HEK293 (cell line): Measurements from ENCODE around the gene PDE4D.
A peak's percentile ranks its signal among the peaks of the same experiment; 100 is the strongest.

Experiments
- CTCF ChIP-seq: fragments of 450-650 bp; formaldehyde crosslinking; IDR thresholded peaks from 2 replicates; pipeline ENCODE4 v1.5.1; 2016; ENCODE audit warnings: missing biosample characterization, missing genetic modification characterization
- ELK4 ChIP-seq: IDR thresholded peaks from 2 replicates; pipeline ENCODE4 v1.6.1; 2011; ENCODE audit warnings: mild to moderate bottlenecking, low read depth, low read length, borderline replicate concordance
- HIC1 ChIP-seq: fragments of 450-650 bp; formaldehyde crosslinking; IDR thresholded peaks from 2 replicates; pipeline ENCODE4 v1.5.1; 2016; ENCODE audit warnings: missing biosample characterization, missing genetic modification characterization
- KLF9 ChIP-seq: fragments of 450-650 bp; formaldehyde crosslinking; IDR thresholded peaks from 2 replicates; pipeline ENCODE4 v1.5.1; 2016; ENCODE audit warnings: missing biosample characterization, missing genetic modification characterization, low read depth
- PRDM6 ChIP-seq: fragments of 450-650 bp; formaldehyde crosslinking; IDR thresholded peaks from 2 replicates; pipeline ENCODE4 v1.5.1; 2017; ENCODE audit warnings: missing biosample characterization, missing genetic modification characterization
- SETDB1 ChIP-seq: IDR thresholded peaks from one replicate; pipeline ENCODE4 v1.6.1; 2017; ENCODE audit warnings: mild to moderate bottlenecking, low read length, moderate library complexity, mixed read lengths; ENCODE audit not compliant: insufficient read length
- YY1 ChIP-seq: fragments of 450-650 bp; formaldehyde crosslinking; IDR thresholded peaks from 2 replicates; pipeline ENCODE4 v1.5.1; 2018; ENCODE audit warnings: missing biosample characterization, missing genetic modification characterization
- ZBTB10 ChIP-seq: fragments of 450-650 bp; formaldehyde crosslinking; IDR thresholded peaks from 2 replicates; pipeline ENCODE4 v1.5.1; 2016; ENCODE audit warnings: missing biosample characterization, missing genetic modification characterization
- ZFP3 ChIP-seq: fragments of 450-650 bp; formaldehyde crosslinking; IDR thresholded peaks from 2 replicates; pipeline ENCODE4 v1.5.1; 2016; ENCODE audit warnings: low read depth, missing biosample characterization, missing genetic modification characterization
- ZNF10 ChIP-seq: fragments of 450-650 bp; formaldehyde crosslinking; IDR thresholded peaks from 2 replicates; pipeline ENCODE4 v1.5.1; 2017; ENCODE audit warnings: missing biosample characterization, missing genetic modification characterization
- ZNF138 ChIP-seq: fragments of 450-650 bp; formaldehyde crosslinking; IDR thresholded peaks from 2 replicates; pipeline ENCODE4 v1.5.1; 2016; ENCODE audit warnings: missing biosample characterization, missing genetic modification characterization, borderline replicate concordance
- ZNF155 ChIP-seq: fragments of 450-650 bp; formaldehyde crosslinking; IDR thresholded peaks from 2 replicates; pipeline ENCODE4 v1.5.1; 2016; ENCODE audit warnings: missing biosample characterization, missing genetic modification characterization
- ZNF23 ChIP-seq: fragments of 450-650 bp; formaldehyde crosslinking; IDR thresholded peaks from 2 replicates; pipeline ENCODE4 v1.5.1; 2016; ENCODE audit warnings: missing biosample characterization, missing genetic modification characterization, borderline replicate concordance
- ZNF513 ChIP-seq: fragments of 450-650 bp; IDR thresholded peaks from 2 replicates; pipeline ENCODE4 v1.5.1; 2018; ENCODE audit warnings: missing biosample characterization, missing genetic modification characterization
- ZNF560 ChIP-seq: fragments of 450-650 bp; formaldehyde crosslinking; IDR thresholded peaks from 2 replicates; pipeline ENCODE4 v1.5.1; 2017; ENCODE audit warnings: missing biosample characterization, missing genetic modification characterization, borderline replicate concordance
- ZNF624 ChIP-seq: fragments of 450-650 bp; formaldehyde crosslinking; IDR thresholded peaks from 2 replicates; pipeline ENCODE4 v1.5.1; 2017; ENCODE audit warnings: missing biosample characterization, missing genetic modification characterization
- ZNF692 ChIP-seq: fragments of 450-650 bp; formaldehyde crosslinking; IDR thresholded peaks from 2 replicates; pipeline ENCODE4 v1.5.1; 2016; ENCODE audit warnings: missing biosample characterization, missing genetic modification characterization
- ZNF704 ChIP-seq: fragments of 450-650 bp; formaldehyde crosslinking; IDR thresholded peaks from 2 replicates; pipeline ENCODE4 v1.5.1; 2016; ENCODE audit warnings: missing biosample characterization, missing genetic modification characterization
- ZSCAN18 ChIP-seq: fragments of 450-650 bp; formaldehyde crosslinking; IDR thresholded peaks from 2 replicates; pipeline ENCODE4 v1.5.1; 2016; ENCODE audit warnings: missing biosample characterization, missing genetic modification characterization
- ZXDB ChIP-seq: fragments of 450-650 bp; formaldehyde crosslinking; IDR thresholded peaks from 2 replicates; pipeline ENCODE4 v1.5.1; 2016; ENCODE audit warnings: missing biosample characterization, missing genetic modification characterization

Gene PDE4D

GRCh38 chr5:59813761-59814536, 79.6 kb downstream of the PDE4D start (continued):
- TF ChIP-seq ZBTB10 (no peak), CTCF (tag by site-specific recombination) (peak; percentile 34), ZNF624 (tag by site-specific recombination) (no peak), ZNF704 (no peak), SETDB1 (peak; percentile 14), PRDM6 (tag by site-specific recombination) (peak; percentile 29; the same call in 1 of the 2 replicates), HIC1 (tag by site-specific recombination) (no peak), ZNF10 (no peak), KLF9 (tag by site-specific recombination) (no peak), ZFP3 (tag by site-specific recombination) (no peak), ZNF23 (tag by site-specific recombination) (no peak), ZXDB (tag by site-specific recombination) (no peak), ZNF692 (tag by site-specific recombination) (no peak), ZNF560 (no peak), ZSCAN18 (tag by site-specific recombination) (no peak), ZNF155 (tag by site-specific recombination) (no peak), ZNF513 (tag by site-specific recombination) (no peak), YY1 (tag by site-specific recombination) (no peak), ZNF138 (tag by site-specific recombination) (no peak), ELK4 (no peak)
